A673 (cell line): ENCODE data around the gene GSTO2.

Experiments
- CTCF ChIP-seq: fragments of 300-800, 200-600 bp; sonication (generic); conservative IDR thresholded peaks from 2 replicates; pipeline ENCODE4 v1.5.1; 2017; ENCODE audit warnings: low read depth, mild to moderate bottlenecking, antibody characterized with exemption, low read length, moderate library complexity, mixed read lengths
- EZH2 ChIP-seq: fragments of 200-600 bp; sonication (generic); IDR thresholded peaks from 2 replicates; pipeline ENCODE4 v1.6.1; 2017; ENCODE audit warnings: borderline replicate concordance, low read depth, mild to moderate bottlenecking, mixed read lengths, antibody characterized with exemption, low read length; ENCODE audit not compliant: poor library complexity, severe bottlenecking

GRCh38 chr10:104304356-104304745 is 35.4 kb downstream of the GSTO2 start:
- TF ChIP-seq CTCF (no peak), EZH2 (no peak)
